Measurements from ENCODE around the gene CD48. TPM values are rescaled to one million over a fixed set of nuclear protein-coding genes. Genes with fewer than 3 reads are reported as not detected.

The CD48 gene
- total RNA-seq, 2 donors from 2014 or later = 0.55 to 1.1 TPM

DNA sequence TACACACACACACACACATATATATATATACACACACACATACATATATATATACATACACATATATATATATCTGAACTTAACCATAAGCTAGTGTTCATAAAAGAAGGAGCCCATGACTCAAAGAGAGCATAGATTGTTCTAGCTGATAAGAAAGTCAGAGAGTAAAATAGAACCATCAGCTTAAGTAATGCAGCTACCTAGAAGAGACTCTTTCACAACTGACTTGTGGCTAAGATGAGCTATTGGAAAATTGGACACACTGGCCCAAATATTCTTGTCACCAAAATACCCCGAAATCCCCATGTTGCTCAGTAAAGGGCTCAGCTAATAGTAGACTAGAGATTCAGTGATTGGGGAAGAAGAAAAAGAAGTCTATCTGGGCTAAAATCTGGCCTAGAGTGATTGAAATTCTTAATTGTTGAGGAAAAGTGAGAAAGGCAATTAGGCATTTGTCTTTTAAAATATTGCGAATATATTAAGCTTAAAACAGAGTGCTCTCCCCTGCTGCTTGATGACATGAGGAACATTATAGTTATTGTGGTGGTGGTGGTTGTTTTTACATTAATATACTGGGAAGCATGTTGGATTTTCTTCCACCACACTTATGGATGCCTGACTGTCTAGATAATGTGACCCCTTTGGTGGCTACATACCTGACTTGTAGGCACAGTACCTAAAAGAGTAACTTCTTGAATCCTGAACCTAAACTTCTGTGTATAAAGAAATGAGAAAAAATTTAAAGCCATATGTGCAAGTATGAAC, 71.1 kb downstream of the CD48 start:
- Histone ChIP-seq H3K9me3 (ENCODE audit: control insufficient read depth, low read length) (no peaks in the 10 kb centered on the region), H3K9ac (ENCODE audit: extremely low read depth, low read length, poor library complexity, severe bottlenecking) (no peak overlapping the region), H3K4me1 (ENCODE audit: control insufficient read depth, insufficient read depth, low read length) (peaks cover 15% of the 10 kb centered on the region), H3K27ac (ENCODE audit: low read depth, low read length) (no peak overlapping the region), H3K36me3 (ENCODE audit: control insufficient read depth, insufficient read depth, low read length) (no peaks in the 10 kb centered on the region), H3K27me3 (ENCODE audit: control insufficient read depth, insufficient read depth, low read length, poor library complexity, severe bottlenecking) (no peaks in the 10 kb centered on the region), H3K4me3 (ENCODE audit: low read length) (no peak overlapping the region)
- Mint-ChIP-seq H3K9me3 (no peaks in the 10 kb centered on the region), H3K4me3 (no peak overlapping the region), H3K36me3 (ENCODE audit: low read depth) (no peaks in the 10 kb centered on the region), H3K4me1 (peaks cover 42% of the 10 kb centered on the region), H3K27ac (no peak overlapping the region), H3K27me3 (ENCODE audit: insufficient read depth) (no peaks in the 10 kb centered on the region)
- no peak for DNase-seq
- 92 to 100% methylated on average over 1 to 2 of the region's 2 CpGs for WGBS, 2 experiments (ENCODE audit: insufficient coverage in 1 of 2, insufficient read length in 1 of 2)
- TF ChIP-seq, protein P1, sequence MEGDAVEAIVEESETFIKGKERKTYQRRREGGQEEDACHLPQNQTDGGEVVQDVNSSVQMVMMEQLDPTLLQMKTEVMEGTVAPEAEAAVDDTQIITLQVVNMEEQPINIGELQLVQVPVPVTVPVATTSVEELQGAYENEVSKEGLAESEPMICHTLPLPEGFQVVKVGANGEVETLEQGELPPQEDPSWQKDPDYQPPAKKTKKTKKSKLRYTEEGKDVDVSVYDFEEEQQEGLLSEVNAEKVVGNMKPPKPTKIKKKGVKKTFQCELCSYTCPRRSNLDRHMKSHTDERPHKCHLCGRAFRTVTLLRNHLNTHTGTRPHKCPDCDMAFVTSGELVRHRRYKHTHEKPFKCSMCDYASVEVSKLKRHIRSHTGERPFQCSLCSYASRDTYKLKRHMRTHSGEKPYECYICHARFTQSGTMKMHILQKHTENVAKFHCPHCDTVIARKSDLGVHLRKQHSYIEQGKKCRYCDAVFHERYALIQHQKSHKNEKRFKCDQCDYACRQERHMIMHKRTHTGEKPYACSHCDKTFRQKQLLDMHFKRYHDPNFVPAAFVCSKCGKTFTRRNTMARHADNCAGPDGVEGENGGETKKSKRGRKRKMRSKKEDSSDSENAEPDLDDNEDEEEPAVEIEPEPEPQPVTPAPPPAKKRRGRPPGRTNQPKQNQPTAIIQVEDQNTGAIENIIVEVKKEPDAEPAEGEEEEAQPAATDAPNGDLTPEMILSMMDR (conservative IDR thresholded peaks at IDR 0.05) = no peak

DNA sequence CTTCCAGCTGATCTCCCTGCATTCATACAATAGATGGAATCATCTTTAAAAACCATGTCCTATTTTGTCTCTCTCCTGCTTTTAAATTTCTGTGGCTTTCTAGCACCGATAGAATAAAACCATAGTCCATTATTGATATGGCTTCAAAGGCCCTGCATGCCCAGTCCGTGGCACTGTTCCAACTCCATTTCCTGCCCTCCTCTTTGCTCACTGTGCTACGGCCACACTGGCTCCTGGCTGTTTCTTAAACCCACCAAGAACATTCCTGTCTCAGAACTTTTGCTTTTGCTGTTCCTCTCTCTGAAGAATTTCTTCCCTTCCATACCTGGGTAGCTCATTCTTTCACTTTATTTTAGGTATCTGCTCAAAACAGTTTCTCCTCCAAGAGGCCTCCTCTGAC, 72.0 kb downstream of the CD48 start:
- H3K4me3 Mint-ChIP-seq = no peak overlapping the region
- H3K9me3 ChIP-seq (ENCODE audit: control insufficient read depth, low read length) = no peaks in the 10 kb centered on the region
- no peaks in the 10 kb centered on the region for H3K27me3 Mint-ChIP-seq (ENCODE audit: insufficient read depth)
- H3K36me3 Mint-ChIP-seq (ENCODE audit: low read depth) = no peaks in the 10 kb centered on the region
- H3K4me1 Mint-ChIP-seq = peaks cover 43% of the 10 kb centered on the region
- H3K36me3 ChIP-seq (ENCODE audit: control insufficient read depth, insufficient read depth, low read length) = no peaks in the 10 kb centered on the region
- DNase-seq = no peak
- no peak overlapping the region for H3K27ac ChIP-seq (ENCODE audit: low read depth, low read length)
- TF ChIP-seq, protein P1 (conservative IDR thresholded peaks at IDR 0.05) = no peak
- H3K9ac ChIP-seq (ENCODE audit: extremely low read depth, low read length, poor library complexity, severe bottlenecking) = no peak overlapping the region
- 96 to 100% methylated on average over 3 of the region's 3 CpGs for WGBS, 2 experiments (ENCODE audit: insufficient coverage in 1 of 2, insufficient read length in 1 of 2)
- no peaks in the 10 kb centered on the region for H3K27me3 ChIP-seq (ENCODE audit: control insufficient read depth, insufficient read depth, low read length, poor library complexity, severe bottlenecking)
- no peaks in the 10 kb centered on the region for H3K9me3 Mint-ChIP-seq
- no peak overlapping the region for H3K27ac Mint-ChIP-seq
- H3K4me3 ChIP-seq (ENCODE audit: low read length) = no peak overlapping the region
- H3K4me1 ChIP-seq (ENCODE audit: control insufficient read depth, insufficient read depth, low read length) = peaks cover 15% of the 10 kb centered on the region

DNA sequence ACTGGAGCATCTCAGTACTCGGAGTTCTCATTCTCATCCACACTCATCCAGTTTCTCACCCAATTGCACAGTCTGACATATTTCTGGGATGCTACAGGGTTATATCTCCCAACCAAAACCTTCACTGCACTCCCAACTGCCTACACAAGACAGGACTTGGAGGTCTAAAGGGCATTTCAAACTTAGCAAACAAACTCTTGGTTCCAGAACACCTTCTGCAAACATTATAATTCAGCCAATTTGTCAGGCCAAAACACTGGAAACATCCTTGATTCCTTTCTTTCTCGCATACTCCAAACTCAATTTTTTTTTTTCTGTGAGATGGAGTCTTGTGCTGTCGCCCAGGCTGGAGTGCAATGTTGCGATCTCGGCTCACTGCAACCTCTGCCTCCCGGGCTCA, 72.7 kb downstream of the CD48 start:
- WGBS, 2 experiments (ENCODE audit: insufficient coverage in 1 of 2, insufficient read length in 1 of 2) = 90 to 98% methylated on average over 6 of the region's 6 CpGs

More for the DNA sequence above, 72.7 kb downstream of the CD48 start:
- no peaks in the 10 kb centered on the region for H3K36me3 ChIP-seq (ENCODE audit: control insufficient read depth, insufficient read depth, low read length)
- H3K4me3 Mint-ChIP-seq = no peak overlapping the region
- no peaks in the 10 kb centered on the region for H3K36me3 Mint-ChIP-seq (ENCODE audit: low read depth)
- no peaks in the 10 kb centered on the region for H3K9me3 Mint-ChIP-seq
- peaks cover 46% of the 10 kb centered on the region for H3K4me1 Mint-ChIP-seq
- H3K27me3 Mint-ChIP-seq (ENCODE audit: insufficient read depth) = no peaks in the 10 kb centered on the region
- H3K27me3 ChIP-seq (ENCODE audit: control insufficient read depth, insufficient read depth, low read length, poor library complexity, severe bottlenecking) = no peaks in the 10 kb centered on the region
- no peak overlapping the region for H3K27ac Mint-ChIP-seq
- peaks cover 15% of the 10 kb centered on the region for H3K4me1 ChIP-seq (ENCODE audit: control insufficient read depth, insufficient read depth, low read length)
- H3K27ac ChIP-seq (ENCODE audit: low read depth, low read length) = no peak overlapping the region
- no peak for DNase-seq
- TF ChIP-seq, protein P1 (conservative IDR thresholded peaks at IDR 0.05) = no peak
- no peaks in the 10 kb centered on the region for H3K9me3 ChIP-seq (ENCODE audit: control insufficient read depth, low read length)
- no peak overlapping the region for H3K4me3 ChIP-seq (ENCODE audit: low read length)
- H3K9ac ChIP-seq (ENCODE audit: extremely low read depth, low read length, poor library complexity, severe bottlenecking) = no peak overlapping the region

Measured in endodermal cell (in vitro differentiated cells).